HepG2 (cell line): Measurements from ENCODE around the gene CEP250.
A peak's percentile ranks its signal among the peaks of the same experiment; 100 is the strongest.

Experiments used
- CEBPB ChIP-seq: IDR thresholded peaks from 2 replicates; pipeline ENCODE4 v1.6.1; 2011; ENCODE audit warnings: low read depth, low read length, improper control_type of control experiment, borderline replicate concordance
- EP300 ChIP-seq, 3 experiments: sonication (generic) in 1 of 3; formaldehyde crosslinking in 1 of 3; IDR thresholded peaks; 2 replicates each; pipeline versions ENCODE4 v1.5.1 to v1.6.1; 2011 to 2020; ENCODE audit warnings: low read depth in 2 of 3, low read length in 2 of 3, borderline replicate concordance in 1 of 3, improper control_type of control experiment in 1 of 3, mild to moderate bottlenecking in 1 of 3, missing genetic modification reagents in 1 of 3, moderate library complexity in 1 of 3
- EZH2 ChIP-seq: conservative IDR thresholded peaks from 2 replicates; pipeline ENCODE4 v1.6.1; 2012; ENCODE audit warnings: mild to moderate bottlenecking, low read depth, low read length, moderate library complexity
- HNRNPLL ChIP-seq: fragments of 200-400 bp; formaldehyde crosslinking; IDR thresholded peaks from 2 replicates; pipeline ENCODE4 v1.6.1; 2017; ENCODE audit warnings: mild to moderate bottlenecking, low read depth, low read length; ENCODE audit not compliant: poor library complexity, severe bottlenecking
- MTA1 ChIP-seq: sonication (generic); formaldehyde crosslinking; IDR thresholded peaks from 2 replicates; pipeline ENCODE4 v1.4.0; 2020; ENCODE audit warnings: missing genetic modification reagents, mild to moderate bottlenecking, borderline replicate concordance
- NR2F6 ChIP-seq, 2 experiments: IDR thresholded peaks; 2 replicates each; pipeline ENCODE4 v1.6.1; 2016; ENCODE audit warnings: antibody characterized with exemption in 1 of 2, mild to moderate bottlenecking in 1 of 2
- RBM22 ChIP-seq: fragments of 200-400 bp; formaldehyde crosslinking; optimal IDR thresholded peaks from 2 replicates; pipeline ENCODE3; 2017; ENCODE audit warnings: mild to moderate bottlenecking, low read length, moderate library complexity
- SIN3A ChIP-seq: IDR thresholded peaks from 2 replicates; pipeline ENCODE4 v1.6.1; 2011; ENCODE audit warnings: low read depth, mild to moderate bottlenecking, control low read depth, low read length, borderline replicate concordance
- SPEN ChIP-seq: sonication (generic); formaldehyde crosslinking; IDR thresholded peaks from 2 replicates; pipeline ENCODE4 v1.5.1; 2020; ENCODE audit warnings: low read depth, mild to moderate bottlenecking, missing genetic modification reagents
- ZMYM4 ChIP-seq: sonication (generic); formaldehyde crosslinking; IDR thresholded peaks from 2 replicates; pipeline ENCODE4 v1.8.1; 2023; ENCODE audit warnings: mild to moderate bottlenecking, missing genetic modification reagents
- TF ChIP-seq, protein P1 (sequence below): sonication (generic); formaldehyde crosslinking; IDR thresholded peaks from 2 replicates; pipeline ENCODE4 v1.5.0; 2020; ENCODE audit warnings: mild to moderate bottlenecking, missing genetic modification reagents, moderate library complexity
- TF ChIP-seq, protein P2 (sequence below): sonication (generic); formaldehyde crosslinking; IDR thresholded peaks from 2 replicates; pipeline ENCODE4 v1.8.0; 2022; ENCODE audit warnings: mild to moderate bottlenecking, missing genetic modification reagents, borderline replicate concordance

DNA sequence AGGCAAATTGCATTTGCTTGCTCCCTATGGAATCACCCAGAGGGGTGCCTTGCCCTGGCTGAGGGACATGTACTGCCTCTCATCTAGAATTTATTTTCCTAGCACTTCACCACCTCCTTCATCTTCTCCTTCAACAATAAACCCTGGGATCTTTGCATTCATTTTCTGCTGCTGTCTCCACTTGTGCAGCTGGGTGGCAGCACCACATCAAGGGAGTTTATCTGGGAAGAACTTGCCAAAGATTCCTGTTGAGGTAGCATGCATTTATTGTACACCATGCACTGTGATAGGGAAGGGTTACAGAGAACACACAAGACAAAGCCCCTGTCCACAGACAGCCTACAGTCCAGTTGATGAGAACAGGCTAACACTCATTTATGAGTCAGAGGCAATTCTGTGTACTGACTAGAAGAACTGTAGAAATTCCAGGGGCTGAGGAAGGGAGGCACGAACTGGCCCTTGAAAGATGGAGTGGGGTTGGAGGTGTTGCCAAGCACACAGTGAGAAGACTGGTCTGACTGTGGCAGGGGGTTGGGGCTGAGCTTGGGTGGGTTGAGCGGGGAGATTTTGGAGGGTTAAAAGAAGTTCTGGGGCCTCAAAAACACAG is 56.5 kb downstream of the CEP250 start:
- TF ChIP-seq, protein P1, sequence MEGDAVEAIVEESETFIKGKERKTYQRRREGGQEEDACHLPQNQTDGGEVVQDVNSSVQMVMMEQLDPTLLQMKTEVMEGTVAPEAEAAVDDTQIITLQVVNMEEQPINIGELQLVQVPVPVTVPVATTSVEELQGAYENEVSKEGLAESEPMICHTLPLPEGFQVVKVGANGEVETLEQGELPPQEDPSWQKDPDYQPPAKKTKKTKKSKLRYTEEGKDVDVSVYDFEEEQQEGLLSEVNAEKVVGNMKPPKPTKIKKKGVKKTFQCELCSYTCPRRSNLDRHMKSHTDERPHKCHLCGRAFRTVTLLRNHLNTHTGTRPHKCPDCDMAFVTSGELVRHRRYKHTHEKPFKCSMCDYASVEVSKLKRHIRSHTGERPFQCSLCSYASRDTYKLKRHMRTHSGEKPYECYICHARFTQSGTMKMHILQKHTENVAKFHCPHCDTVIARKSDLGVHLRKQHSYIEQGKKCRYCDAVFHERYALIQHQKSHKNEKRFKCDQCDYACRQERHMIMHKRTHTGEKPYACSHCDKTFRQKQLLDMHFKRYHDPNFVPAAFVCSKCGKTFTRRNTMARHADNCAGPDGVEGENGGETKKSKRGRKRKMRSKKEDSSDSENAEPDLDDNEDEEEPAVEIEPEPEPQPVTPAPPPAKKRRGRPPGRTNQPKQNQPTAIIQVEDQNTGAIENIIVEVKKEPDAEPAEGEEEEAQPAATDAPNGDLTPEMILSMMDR (CRISPR knock-in tag): peak; percentile 88
- TF ChIP-seq CEBPB: no peak
- no peak for TF ChIP-seq EZH2
- TF ChIP-seq HNRNPLL: no peak
- peak; percentile 61 for TF ChIP-seq RBM22
- TF ChIP-seq NR2F6 (IDR thresholded peaks at IDR 0.05): no peak
- no peak for TF ChIP-seq NR2F6 (CRISPR knock-in tag; IDR thresholded peaks at IDR 0.05)
- TF ChIP-seq ZMYM4 (CRISPR knock-in tag): no peak
- no peak for TF ChIP-seq MTA1 (CRISPR knock-in tag)
- no peak for TF ChIP-seq EP300 (IDR thresholded peaks at IDR 0.05; ENCODE audit: low read depth in 2 of 2, low read length in 2 of 2)
- no peak for TF ChIP-seq EP300 (CRISPR knock-in tag; IDR thresholded peaks at IDR 0.05; ENCODE audit: borderline replicate concordance)
- no peak for TF ChIP-seq SIN3A
- TF ChIP-seq, protein P2, sequence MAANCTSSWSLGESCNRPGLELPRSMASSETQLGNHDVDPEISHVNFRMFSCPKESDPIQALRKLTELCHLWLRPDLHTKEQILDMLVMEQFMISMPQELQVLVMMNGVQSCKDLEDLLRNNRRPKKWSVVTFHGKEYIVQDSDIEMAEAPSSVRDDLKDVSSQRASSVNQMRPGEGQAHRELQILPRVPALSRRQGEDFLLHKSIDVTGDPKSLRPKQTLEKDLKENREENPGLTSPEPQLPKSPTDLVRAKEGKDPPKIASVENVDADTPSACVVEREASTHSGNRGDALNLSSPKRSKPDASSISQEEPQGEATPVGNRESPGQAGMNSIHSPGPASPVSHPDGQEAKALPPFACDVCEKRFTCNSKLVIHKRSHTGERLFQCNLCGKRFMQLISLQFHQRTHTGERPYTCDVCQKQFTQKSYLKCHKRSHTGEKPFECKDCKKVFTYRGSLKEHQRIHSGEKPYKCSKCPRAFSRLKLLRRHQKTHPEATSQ: no peak
- TF ChIP-seq SPEN (CRISPR knock-in tag): no peak
